ENCODE measurements around the gene CREB5.
A peak's percentile ranks its signal among the peaks of the same experiment; 100 is the strongest.
"Not testable (repeated sequence)": the region's sequence is repeated elsewhere in the genome, so short reads cannot be mapped to it uniquely, and the experiment has no call there.

CREB5 gene

GRCh38 chr7:28411876-28412662, at the start of gene CREB5:
TSS of gene CREB5 (plus strand) at chr7:28412518. CDS start at chr7:28412915, 397 bp downstream.
- FAIRE-seq: no peak

GRCh38 chr7:28362812-28363211, 49.5 kb upstream of the CREB5 start:
- no peak for FAIRE-seq

GRCh38 chr7:28364082-28364481, 48.2 kb upstream of the CREB5 start:
- FAIRE-seq: no peak

- FAIRE-seq: no peak
These were observed 42.8 kb upstream of the CREB5 start for GRCh38 chr7:28369523-28369922.

- FAIRE-seq: no peak
These were observed 40.5 kb upstream of the CREB5 start for GRCh38 chr7:28371846-28372245.

- no peak for FAIRE-seq
These were observed 38.3 kb upstream of the CREB5 start for GRCh38 chr7:28373990-28374389.

GRCh38 chr7:28375729-28376128, 36.6 kb upstream of the CREB5 start:
- no peak for FAIRE-seq

- FAIRE-seq: no peak
These were observed 35.7 kb upstream of the CREB5 start for GRCh38 chr7:28376634-28377033.

GRCh38 chr7:28378574-28379149, 33.7 kb upstream of the CREB5 start:
- no peak for FAIRE-seq

- no peak for FAIRE-seq
These were observed 30.9 kb upstream of the CREB5 start for GRCh38 chr7:28381466-28381865.

- FAIRE-seq: no peak
These were observed 30.2 kb upstream of the CREB5 start for GRCh38 chr7:28382144-28382543.

GRCh38 chr7:28383975-28384374, 28.3 kb upstream of the CREB5 start:
- FAIRE-seq: no peak

GRCh38 chr7:28389504-28390395, 22.6 kb upstream of the CREB5 start:
- FAIRE-seq: peak; percentile 65

GRCh38 chr7:28390426-28390825, 21.9 kb upstream of the CREB5 start:
- FAIRE-seq: no peak

- no peak for FAIRE-seq
These were observed 20.0 kb upstream of the CREB5 start for GRCh38 chr7:28392289-28392688.

- no peak for FAIRE-seq
These were observed 16.9 kb upstream of the CREB5 start for GRCh38 chr7:28395404-28395803.

GRCh38 chr7:28395831-28396230, 16.5 kb upstream of the CREB5 start:
- FAIRE-seq: no peak

GRCh38 chr7:28397141-28397540, 15.2 kb upstream of the CREB5 start:
- FAIRE-seq: no peak

- no peak for FAIRE-seq
These were observed 11.4 kb upstream of the CREB5 start for GRCh38 chr7:28400838-28401360.

- FAIRE-seq: not testable (repeated sequence)
These were observed 10.8 kb upstream of the CREB5 start for GRCh38 chr7:28401567-28401966.

- no peak for FAIRE-seq
These were observed 6.7 kb upstream of the CREB5 start for GRCh38 chr7:28405662-28406061.

GRCh38 chr7:28406192-28406591, 6.1 kb upstream of the CREB5 start:
- no peak for FAIRE-seq

- no peak for FAIRE-seq
These were observed 4.7 kb upstream of the CREB5 start for GRCh38 chr7:28407651-28408050.

Measured in colon (tissue), 2 donors.